BJ (cell line): ENCODE results near the gene AUH. TPM values are rescaled to one million over a fixed set of nuclear protein-coding genes. Genes with fewer than 3 reads are reported as not detected.

Experiments
- CTCF ChIA-PET: fragments of 350-600 bp; formaldehyde crosslinking; extraction: SDS; loops from one replicate; lab custom pipeline; 2021; ENCODE audit warnings: antibody characterized with exemption, inconsistent platforms; lab: Yijun Ruan, JAX
- POLR2A ChIA-PET: fragments of 300-600 bp; sonication (Branson Sonifier 250); formaldehyde crosslinking; extraction: SDS; loops from one replicate; lab custom pipeline; 2021; ENCODE audit warnings: antibody characterized with exemption; lab: Charles Lee
- DNase-seq: peaks from one replicate; pipeline ENCODE4 v3.0.0-alpha.2; 2011; ENCODE audit warnings: low read depth
- H3K27me3 ChIP-seq: 2 replicates; pipeline ENCODE4 v1.6.0; 2011; ENCODE audit warnings: low read length; ENCODE audit not compliant: control insufficient read depth, insufficient read depth
- H3K36me3 ChIP-seq: 2 replicates; pipeline ENCODE4 v1.5.1; 2011; ENCODE audit warnings: low read length; ENCODE audit not compliant: control insufficient read depth, insufficient read depth
- H3K4me3 ChIP-seq: 2 replicates; pipeline ENCODE4 v1.5.1; 2011; ENCODE audit warnings: low read depth, mild to moderate bottlenecking, control low read depth, low read length
- CTCF ChIP-seq: IDR thresholded peaks from 2 replicates; pipeline ENCODE4 v1.5.1; 2011; ENCODE audit warnings: low read depth, mild to moderate bottlenecking, control low read depth, inconsistent platforms, low read length, moderate library complexity; ENCODE audit not compliant: insufficient read depth
- polyA plus RNA-seq: library from polyadenylated mRNA; depleted of rRNA; stranded (reverse); fragments of >200 nt; gene quantifications from 2 replicates; pipeline ENCODE4 v1.2.3, GENCODE V29; 2011

The AUH gene
- polyA plus RNA-seq, 1 experiment = 4.1 TPM

- no peak for DNase-seq
- CTCF ChIA-PET = interaction anchor here (0.8 kb wide), 1 partner anchor 256 kb away, joined by 3 read pairs; no protein-coding TSS in a partner anchor
- no peaks in the 10 kb centered on the region for H3K27me3 ChIP-seq
- peaks cover 11% of the 10 kb centered on the region for H3K36me3 ChIP-seq
- no peak overlapping the region for H3K4me3 ChIP-seq
- no peak for TF ChIP-seq CTCF
- POLR2A ChIA-PET = no interaction called here
Measured at GRCh38 chr9:91407580-91408318, 46.0 kb upstream of the AUH start.

GRCh38 chr9:91405343-91406077 is 43.8 kb upstream of the AUH start:
- no peak for TF ChIP-seq CTCF
- Histone ChIP-seq H3K4me3 (no peak overlapping the region), H3K27me3 (no peaks in the 10 kb centered on the region), H3K36me3 (peaks cover 11% of the 10 kb centered on the region)
- no peak for DNase-seq
- CTCF ChIA-PET = interaction anchor here (1.0 to 1.1 kb wide), 2 partner anchors 9 to 14 kb away, joined by 3 to 4 read pairs; no protein-coding TSS in a partner anchor
- POLR2A ChIA-PET = no interaction called here

- H3K27me3 ChIP-seq = no peaks in the 10 kb centered on the region
- no peak overlapping the region for H3K4me3 ChIP-seq
- TF ChIP-seq CTCF = no peak
- CTCF ChIA-PET = no interaction called here
- H3K36me3 ChIP-seq = no peaks in the 10 kb centered on the region; the same call in 1 of the 2 replicates
- no peak for DNase-seq
- POLR2A ChIA-PET = no interaction called here
Measured at GRCh38 chr9:91403665-91404543, 42.2 kb upstream of the AUH start.

GRCh38 chr9:91398926-91399325 is 37.2 kb upstream of the AUH start:
- H3K27me3 ChIP-seq = no peaks in the 10 kb centered on the region
- no peaks in the 10 kb centered on the region for H3K36me3 ChIP-seq
- ChIA-PET POLR2A (no interaction called here), CTCF (no interaction called here)
- H3K4me3 ChIP-seq = no peak overlapping the region
- DNase-seq = no peak
- TF ChIP-seq CTCF = no peak
